ENCODE data around the gene CNTN3.

The CNTN3 gene

DNA sequence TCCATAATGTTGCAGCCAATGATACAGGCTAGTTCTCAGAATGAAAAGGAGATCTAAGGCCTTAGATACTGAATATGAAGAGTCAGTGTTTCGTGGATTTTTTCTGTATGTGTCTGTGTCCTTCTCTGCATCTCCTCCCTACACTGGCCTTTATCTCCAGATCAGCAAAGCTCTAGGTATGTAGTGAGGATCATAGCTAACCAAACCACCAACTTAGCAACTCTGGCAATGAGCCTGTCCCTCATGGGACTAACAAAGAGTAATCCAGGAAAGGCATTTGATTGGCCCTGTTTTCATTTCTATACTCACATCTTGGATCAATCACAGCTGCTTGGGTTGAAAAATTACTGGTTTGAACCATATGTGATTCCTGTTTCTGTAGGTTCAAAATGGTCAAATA lies 18.6 kb upstream of the CNTN3 start:
- DNase-seq (ENCODE audit: insufficient read length) (no peak), FAIRE-seq (no peak)
- no peak for TF ChIP-seq POLR2AphosphoS5 (IDR thresholded peaks at IDR 0.05; ENCODE audit: low read depth, low read length)
- no peak for TF ChIP-seq POLR2A (IDR thresholded peaks at IDR 0.05; ENCODE audit: low read depth, low read length)
- no peak for TF ChIP-seq TAF1 (IDR thresholded peaks at IDR 0.05; ENCODE audit: borderline replicate concordance, low read depth, low read length)

DNA sequence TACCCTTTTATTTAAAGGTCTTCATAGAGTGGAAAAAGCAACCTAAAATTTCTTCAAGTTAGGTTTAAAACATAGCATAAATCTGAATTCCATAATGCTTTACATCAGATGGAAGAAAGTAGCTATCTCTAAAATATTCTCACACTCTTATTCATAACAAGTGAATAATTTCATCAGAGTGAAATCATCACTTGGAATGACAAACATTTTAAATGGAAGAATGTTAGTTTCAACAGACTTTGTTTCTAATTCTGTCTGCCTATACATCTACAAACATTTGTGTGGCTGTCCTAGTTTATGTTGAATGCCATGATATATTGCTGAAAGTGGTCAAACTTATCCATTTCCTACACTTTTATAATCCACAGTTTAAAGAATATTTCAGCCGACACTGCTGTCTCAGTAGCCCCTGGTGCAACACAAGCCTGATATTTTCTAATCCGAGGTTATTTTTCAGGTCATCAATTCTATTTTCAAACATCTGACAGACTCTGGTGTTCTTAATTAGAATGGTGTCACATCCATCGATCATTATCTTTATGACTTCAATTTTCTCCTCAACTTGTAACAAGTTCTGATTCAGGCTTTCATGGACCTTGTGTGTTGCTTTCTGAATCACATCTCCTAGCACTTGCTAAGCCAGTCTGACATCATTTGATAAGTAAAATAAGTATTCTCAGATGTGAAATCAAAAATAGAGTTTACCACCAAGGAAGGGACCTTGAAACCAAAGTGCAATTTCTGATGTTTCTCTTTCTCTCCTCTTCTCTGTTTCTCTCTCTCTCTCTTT lies 17.1 kb upstream of the CNTN3 start:
- DNase-seq (ENCODE audit: insufficient read length), result no peak
- FAIRE-seq, result no peak
- TF ChIP-seq POLR2A (IDR thresholded peaks at IDR 0.05; ENCODE audit: low read depth, low read length) (no peak), TAF1 (IDR thresholded peaks at IDR 0.05; ENCODE audit: borderline replicate concordance, low read depth, low read length) (no peak), POLR2AphosphoS5 (IDR thresholded peaks at IDR 0.05; ENCODE audit: low read depth, low read length) (no peak)

DNA sequence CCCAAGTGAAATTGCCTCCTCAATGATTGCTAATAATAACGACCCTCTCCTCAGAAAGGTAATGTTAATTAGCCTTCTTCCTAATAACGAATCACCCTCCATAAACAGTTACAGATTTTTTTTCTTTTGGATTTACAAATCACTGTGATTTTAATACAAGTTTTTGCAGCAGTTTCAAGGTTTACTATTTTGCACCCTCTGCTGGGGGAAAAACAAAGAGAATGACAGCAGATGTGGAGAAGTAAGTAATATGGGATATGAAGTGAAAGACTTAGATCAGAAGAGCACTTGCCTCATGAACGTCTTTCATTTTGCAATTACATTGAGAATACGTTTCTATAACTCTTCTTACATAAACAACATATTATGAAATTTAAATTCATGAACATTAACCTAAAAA lies 16.1 kb upstream of the CNTN3 start:
- DNase-seq (ENCODE audit: insufficient read length) (no peak), FAIRE-seq (no peak)
- no peak for TF ChIP-seq POLR2A (IDR thresholded peaks at IDR 0.05; ENCODE audit: low read depth, low read length)
- no peak for TF ChIP-seq TAF1 (IDR thresholded peaks at IDR 0.05; ENCODE audit: borderline replicate concordance, low read depth, low read length)
- TF ChIP-seq POLR2AphosphoS5 (IDR thresholded peaks at IDR 0.05; ENCODE audit: low read depth, low read length), result no peak

DNA sequence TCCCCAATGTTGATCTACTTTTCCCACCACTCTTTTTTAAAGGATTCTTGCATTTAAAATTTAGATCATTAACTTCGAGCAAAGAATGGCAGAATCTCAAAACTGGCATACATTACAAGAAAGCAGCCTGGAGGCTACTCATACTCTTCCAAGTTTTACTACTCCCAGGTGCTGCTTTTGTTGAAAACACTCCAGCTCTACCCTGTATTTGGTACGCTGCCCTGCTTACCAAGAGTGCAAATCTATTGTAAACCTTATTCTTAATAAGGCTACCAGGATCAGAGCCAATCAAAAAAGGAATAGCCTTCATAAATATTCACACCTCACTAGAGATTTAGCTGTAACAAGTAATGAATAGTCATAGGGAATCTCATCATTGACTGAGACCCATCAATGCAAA lies 11.6 kb upstream of the CNTN3 start:
- no peak for DNase-seq (ENCODE audit: insufficient read length)
- FAIRE-seq, result no peak
- TF ChIP-seq POLR2AphosphoS5 (IDR thresholded peaks at IDR 0.05; ENCODE audit: low read depth, low read length) (no peak), POLR2A (IDR thresholded peaks at IDR 0.05; ENCODE audit: low read depth, low read length) (no peak), TAF1 (IDR thresholded peaks at IDR 0.05; ENCODE audit: borderline replicate concordance, low read depth, low read length) (no peak)

DNA sequence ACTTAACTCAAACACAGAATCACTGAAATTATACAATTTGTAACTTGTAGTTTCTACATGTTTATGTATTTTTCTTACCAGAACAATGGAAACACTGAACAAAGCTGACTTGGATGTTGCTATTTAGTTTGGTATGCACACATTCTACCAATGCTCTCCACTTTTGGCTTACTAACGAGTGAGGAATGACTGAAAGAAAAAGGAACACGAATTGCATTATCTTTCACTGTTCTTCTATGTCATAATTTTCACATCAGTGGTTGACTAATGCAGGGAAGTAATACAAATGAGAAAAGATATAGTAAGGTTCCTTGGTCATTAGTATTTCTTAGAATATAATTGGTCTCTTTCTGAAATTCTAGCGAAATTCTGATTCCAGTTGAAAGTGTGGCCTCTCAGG lies 9.8 kb upstream of the CNTN3 start:
- TF ChIP-seq POLR2A (IDR thresholded peaks at IDR 0.05; ENCODE audit: low read depth, low read length), result no peak
- TF ChIP-seq POLR2AphosphoS5 (IDR thresholded peaks at IDR 0.05; ENCODE audit: low read depth, low read length), result no peak
- TF ChIP-seq TAF1 (IDR thresholded peaks at IDR 0.05; ENCODE audit: borderline replicate concordance, low read depth, low read length), result no peak
- DNase-seq (ENCODE audit: insufficient read length), result no peak
- no peak for FAIRE-seq

DNA sequence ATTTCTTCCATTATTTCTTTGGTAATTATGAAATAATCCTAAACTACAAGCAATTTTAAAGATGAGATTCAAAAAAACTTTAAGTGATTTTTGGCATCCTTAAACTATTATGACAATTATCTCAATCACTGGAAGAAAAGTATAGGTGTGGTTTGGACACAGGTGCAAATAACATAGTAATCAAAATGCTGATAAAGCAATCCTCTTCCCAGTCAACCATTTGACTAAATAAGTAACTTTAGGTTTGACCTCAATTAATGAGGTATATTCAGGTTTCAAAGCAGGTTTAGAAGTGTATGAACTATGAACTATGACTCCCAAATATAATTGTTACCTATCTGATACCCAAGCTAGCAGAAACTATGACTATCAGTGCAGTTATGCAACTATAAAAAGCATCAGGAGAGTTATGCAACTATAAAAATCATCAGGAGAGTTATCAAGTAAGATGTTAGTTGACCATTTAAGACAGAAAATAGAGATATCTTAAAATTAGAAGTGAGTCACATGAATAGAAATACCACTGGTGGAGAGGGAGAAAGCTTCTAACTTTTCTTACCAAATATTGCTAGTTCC lies 8.9 kb upstream of the CNTN3 start:
- TF ChIP-seq POLR2A (IDR thresholded peaks at IDR 0.05; ENCODE audit: low read depth, low read length), result no peak
- TF ChIP-seq POLR2AphosphoS5 (IDR thresholded peaks at IDR 0.05; ENCODE audit: low read depth, low read length), result no peak
- TF ChIP-seq TAF1 (IDR thresholded peaks at IDR 0.05; ENCODE audit: borderline replicate concordance, low read depth, low read length), result no peak
- no peak for FAIRE-seq
- DNase-seq (ENCODE audit: insufficient read length), result no peak

DNA sequence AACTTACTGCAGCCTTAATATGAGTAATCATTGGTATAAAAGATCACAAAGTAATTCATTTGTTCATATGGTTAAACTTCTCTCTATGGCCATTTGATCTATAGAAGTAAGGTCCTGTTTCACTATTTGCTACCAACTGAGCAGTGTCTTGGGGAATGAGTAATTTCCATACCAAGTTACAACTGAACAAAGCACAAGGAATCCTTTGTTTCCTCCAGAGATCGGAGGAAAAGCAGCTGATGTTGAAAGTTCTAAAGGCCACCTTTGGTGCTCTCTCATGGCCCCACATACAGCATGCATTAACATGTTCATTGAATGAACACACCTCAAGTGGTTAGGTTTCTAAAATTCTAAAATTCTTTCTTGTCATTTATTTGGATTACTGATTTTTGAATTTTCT lies 7.1 kb upstream of the CNTN3 start:
- no peak for FAIRE-seq
- DNase-seq (ENCODE audit: insufficient read length), result no peak
- no peak for TF ChIP-seq POLR2AphosphoS5 (IDR thresholded peaks at IDR 0.05; ENCODE audit: low read depth, low read length)
- TF ChIP-seq POLR2A (IDR thresholded peaks at IDR 0.05; ENCODE audit: low read depth, low read length), result no peak
- TF ChIP-seq TAF1 (IDR thresholded peaks at IDR 0.05; ENCODE audit: borderline replicate concordance, low read depth, low read length), result no peak

DNA sequence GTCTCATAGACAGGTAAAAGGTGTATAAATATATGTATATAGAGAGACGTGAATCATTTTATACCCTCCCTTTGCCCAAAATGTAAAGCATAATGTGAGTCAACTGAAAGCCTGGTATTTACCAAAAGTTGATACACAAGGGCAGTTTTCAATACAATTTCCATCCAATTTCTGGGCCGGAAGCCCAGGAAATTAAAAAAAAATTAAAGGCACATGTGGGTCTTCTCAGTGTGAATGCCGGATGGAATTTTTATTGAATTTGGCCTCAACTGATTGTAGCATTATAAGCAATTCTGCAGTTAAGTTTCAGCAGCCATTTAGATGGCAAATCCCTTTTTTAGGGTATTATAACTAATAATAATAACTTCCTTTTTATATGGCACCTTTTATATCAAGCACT lies 3.3 kb upstream of the CNTN3 start:
- FAIRE-seq, result no peak
- no peak for DNase-seq (ENCODE audit: insufficient read length)
- TF ChIP-seq TAF1 (IDR thresholded peaks at IDR 0.05; ENCODE audit: borderline replicate concordance, low read depth, low read length), result no peak
- TF ChIP-seq POLR2AphosphoS5 (IDR thresholded peaks at IDR 0.05; ENCODE audit: low read depth, low read length), result no peak
- no peak for TF ChIP-seq POLR2A (IDR thresholded peaks at IDR 0.05; ENCODE audit: low read depth, low read length)

DNA sequence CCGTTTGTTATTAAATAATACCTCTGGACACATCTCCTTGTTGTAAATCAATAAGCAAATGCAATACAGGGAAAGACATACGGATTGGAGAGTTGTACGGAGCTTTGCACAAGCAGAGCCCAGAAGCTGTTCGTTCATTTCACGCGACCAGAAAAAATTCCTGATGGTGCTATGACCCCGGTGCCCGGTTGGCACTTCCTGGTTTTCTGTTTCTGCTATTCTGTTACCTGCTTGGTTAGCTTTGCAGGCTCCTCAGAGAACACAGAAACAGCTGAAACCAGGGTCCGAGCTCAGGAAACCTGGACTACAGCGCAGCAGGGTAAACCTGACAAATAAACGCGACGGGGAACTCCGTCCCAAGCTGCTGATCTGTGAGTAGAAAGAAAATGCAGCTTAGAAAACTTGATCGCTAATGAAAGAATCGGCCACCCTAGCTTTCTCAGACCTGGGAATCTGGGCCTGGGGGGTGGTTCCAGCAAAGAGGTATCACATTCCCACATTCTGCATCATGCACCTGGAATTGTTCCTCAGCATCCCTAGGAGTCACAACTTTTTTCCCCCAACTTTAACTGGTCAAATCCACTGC lies 845 bp downstream of the CNTN3 start:
- TF ChIP-seq POLR2A (IDR thresholded peaks at IDR 0.05; ENCODE audit: low read depth, low read length) (no peak), POLR2AphosphoS5 (IDR thresholded peaks at IDR 0.05; ENCODE audit: low read depth, low read length) (no peak), TAF1 (IDR thresholded peaks at IDR 0.05; ENCODE audit: borderline replicate concordance, low read depth, low read length) (no peak)
- FAIRE-seq, result no peak
- DNase-seq (ENCODE audit: insufficient read length), result no peak

DNA sequence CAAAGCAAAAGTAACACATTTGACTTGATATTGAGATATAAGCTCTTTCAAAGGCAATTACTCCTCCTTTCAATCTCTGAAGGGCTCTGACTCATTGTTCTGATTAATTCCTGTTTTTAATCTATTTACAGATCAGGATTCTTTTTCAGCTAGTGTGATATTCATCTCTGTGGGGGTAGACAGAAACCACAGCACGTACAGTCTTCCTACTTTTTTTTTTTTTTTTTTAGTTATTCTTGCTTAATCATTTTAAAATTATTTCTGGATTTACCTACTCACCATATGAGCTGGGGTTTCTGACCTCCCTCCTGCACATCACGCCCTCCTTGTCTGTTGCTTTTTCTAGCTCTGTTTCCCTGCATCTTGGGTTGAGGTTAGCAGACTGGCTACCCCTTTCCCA lies 1.4 kb downstream of the CNTN3 start:
- no peak for FAIRE-seq
- no peak for TF ChIP-seq TAF1 (IDR thresholded peaks at IDR 0.05; ENCODE audit: borderline replicate concordance, low read depth, low read length)
- TF ChIP-seq POLR2AphosphoS5 (IDR thresholded peaks at IDR 0.05; ENCODE audit: low read depth, low read length), result no peak
- TF ChIP-seq POLR2A (IDR thresholded peaks at IDR 0.05; ENCODE audit: low read depth, low read length), result no peak
- no peak for DNase-seq (ENCODE audit: insufficient read length)

DNA sequence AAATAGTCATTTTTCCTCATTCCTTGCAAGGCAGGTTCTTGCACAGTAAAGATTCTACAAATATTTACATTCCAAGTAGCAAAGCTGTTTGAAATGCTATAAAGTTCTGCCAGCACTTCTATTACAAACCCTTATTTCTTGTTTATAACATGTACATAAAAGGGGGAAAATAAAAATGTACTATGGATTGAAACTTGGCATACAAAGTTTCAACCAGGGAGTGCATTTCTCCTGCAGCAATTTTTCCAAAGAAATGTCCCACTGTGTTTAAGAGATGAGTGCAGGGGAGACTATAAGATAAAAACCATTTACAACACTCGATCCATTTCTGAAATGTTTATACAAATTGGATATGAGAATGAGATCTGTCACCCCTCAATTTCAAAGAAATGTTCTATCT lies 3.3 kb downstream of the CNTN3 start:
- TF ChIP-seq TAF1 (IDR thresholded peaks at IDR 0.05; ENCODE audit: borderline replicate concordance, low read depth, low read length), result no peak
- TF ChIP-seq POLR2AphosphoS5 (IDR thresholded peaks at IDR 0.05; ENCODE audit: low read depth, low read length), result no peak
- TF ChIP-seq POLR2A (IDR thresholded peaks at IDR 0.05; ENCODE audit: low read depth, low read length), result no peak
- no peak for FAIRE-seq
- no peak for DNase-seq (ENCODE audit: insufficient read length)

DNA sequence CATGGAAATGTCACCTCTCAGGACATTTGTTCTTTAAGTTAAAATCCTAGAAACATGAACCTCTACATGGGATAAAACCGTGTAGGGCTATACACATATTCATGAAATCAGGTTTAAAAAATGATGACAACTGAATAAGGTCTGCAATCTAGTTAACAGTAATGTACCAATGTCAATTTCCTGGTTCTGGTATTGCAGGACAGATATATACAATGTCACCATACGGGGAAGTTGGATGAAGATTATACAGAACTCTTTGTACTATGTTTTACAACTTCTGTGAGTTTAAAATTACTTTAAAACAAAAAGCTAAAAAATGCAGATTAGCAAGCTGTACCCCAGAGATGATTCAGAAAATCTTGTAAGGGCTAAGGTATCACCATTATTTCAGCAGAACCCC lies 6.7 kb downstream of the CNTN3 start:
- FAIRE-seq (no peak), DNase-seq (ENCODE audit: insufficient read length) (no peak)
- no peak for TF ChIP-seq POLR2AphosphoS5 (IDR thresholded peaks at IDR 0.05; ENCODE audit: low read depth, low read length)
- no peak for TF ChIP-seq TAF1 (IDR thresholded peaks at IDR 0.05; ENCODE audit: borderline replicate concordance, low read depth, low read length)
- TF ChIP-seq POLR2A (IDR thresholded peaks at IDR 0.05; ENCODE audit: low read depth, low read length), result no peak

Data from GM12892 (cell line).